Cardiac septum (tissue), 1 donor: ENCODE measurements around the gene C1D. TPM values are rescaled to one million over a fixed set of nuclear protein-coding genes. Genes with fewer than 3 reads are reported as not detected.
"Not testable (repeated sequence)": the region's sequence is repeated elsewhere in the genome, so short reads cannot be mapped to it uniquely, and the experiment has no call there.

Source experiments
- DNase-seq: peaks from one replicate; pipeline ENCODE4 v3.0.0-alpha.2; 2020; ENCODE audit warnings: low spot score
- intact Hi-C: fragments of 100-400 bp; cut with DNase I; formaldehyde crosslinking; loops from one replicate; pipeline ENCODE4 v1.14.0; 2022
- total RNA-seq: library from RNA; stranded (reverse); fragmentation: NEBNext Ultra II Directional; extraction: Animal tissue kit (Norgen Biotek cat#: 25700); gene quantifications from one replicate; pipeline ENCODE4 v1.2.1, GENCODE V29; 2021
- donor health status: DM: no; HTN: no; CAD: no.

C1D gene
- total RNA-seq, 1 donor from 2014 or later, result 17.9 TPM

DNA sequence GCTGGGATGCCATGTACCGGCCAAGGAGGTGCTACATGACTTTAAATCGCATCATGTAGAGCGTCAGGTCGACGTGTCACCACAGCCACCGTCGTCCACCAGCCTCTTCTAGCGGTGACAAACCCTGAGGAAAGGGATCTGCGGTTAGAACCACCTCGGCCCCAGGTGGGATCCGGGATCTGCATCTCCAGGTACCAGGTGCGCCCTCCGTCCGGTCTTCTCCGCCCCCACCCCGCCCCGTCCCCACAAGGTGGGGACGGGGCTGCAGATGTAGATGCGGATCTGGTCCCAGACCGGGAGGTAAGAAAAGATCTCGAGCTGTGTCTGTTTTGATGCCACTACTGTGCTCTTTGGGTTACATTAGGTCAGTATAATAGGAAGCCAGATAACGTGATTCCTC is 38.4 kb downstream of the C1D start:
- intact Hi-C loops, result no loop called here

DNA sequence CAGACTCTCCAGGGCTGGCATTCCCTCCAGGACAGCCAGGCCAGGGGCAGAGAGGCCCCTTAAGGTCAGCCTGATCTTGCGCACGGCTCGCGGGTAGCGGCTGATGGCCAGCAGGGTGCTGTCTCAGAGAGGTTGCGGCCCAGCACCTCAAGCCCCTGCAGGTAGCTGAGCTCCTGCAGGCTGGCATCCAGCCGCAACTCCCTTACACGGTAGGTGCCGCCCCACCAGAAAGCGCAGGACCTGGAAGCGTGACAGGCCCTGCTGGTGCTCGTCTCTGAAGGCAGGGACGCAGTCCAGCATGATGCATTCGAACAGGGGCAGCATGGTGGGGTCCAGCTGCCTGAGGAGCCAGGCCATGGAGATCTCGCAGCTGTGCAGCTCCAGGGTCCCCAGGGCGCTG is 38.9 kb downstream of the C1D start:
- DNase-seq, result no peak
- intact Hi-C loops, result no loop called here

More for the DNA sequence above, 38.4 kb downstream of the C1D start:
- no peak for DNase-seq

DNA sequence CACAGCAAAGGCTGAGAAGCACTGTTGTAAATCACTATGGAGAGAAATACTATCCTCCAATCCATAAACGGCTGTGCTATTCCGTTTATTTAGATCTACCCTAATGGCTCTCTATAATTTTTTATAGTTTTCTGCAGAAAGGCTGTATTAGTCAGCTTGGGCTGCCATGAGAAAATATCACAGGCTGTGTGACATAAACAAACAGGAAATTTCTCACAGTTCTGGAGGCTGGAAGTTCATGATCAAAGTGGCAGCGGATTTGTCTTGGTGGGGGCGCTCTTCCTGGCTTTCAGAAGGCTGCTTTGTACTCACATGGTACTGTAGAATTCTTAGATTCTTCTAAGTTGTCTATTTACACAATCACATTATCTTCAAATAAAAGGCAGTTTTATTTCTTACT is 44.1 kb downstream of the C1D start:
- no peak for DNase-seq
- intact Hi-C loops, result no loop called here

DNA sequence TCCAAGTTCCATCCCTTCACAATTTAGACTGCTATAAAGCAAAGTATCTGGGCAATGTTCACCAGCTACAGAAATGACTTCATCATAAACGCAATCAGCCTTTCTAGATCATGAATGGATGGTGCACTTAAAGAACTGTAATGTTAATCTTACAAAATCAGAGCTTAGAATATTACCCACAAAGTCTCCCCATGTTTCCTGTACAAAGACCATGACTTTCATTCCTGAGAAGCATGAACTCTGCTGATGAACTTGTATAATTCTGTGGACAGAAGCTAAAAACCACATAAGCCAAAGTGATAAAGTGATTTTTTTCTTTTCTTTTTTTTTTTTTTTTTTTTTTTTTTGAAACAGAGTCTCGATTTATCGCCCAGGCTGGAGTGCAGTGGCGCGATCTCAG is 53.3 kb downstream of the C1D start:
- DNase-seq, result no peak
- intact Hi-C loops, result no loop called here

DNA sequence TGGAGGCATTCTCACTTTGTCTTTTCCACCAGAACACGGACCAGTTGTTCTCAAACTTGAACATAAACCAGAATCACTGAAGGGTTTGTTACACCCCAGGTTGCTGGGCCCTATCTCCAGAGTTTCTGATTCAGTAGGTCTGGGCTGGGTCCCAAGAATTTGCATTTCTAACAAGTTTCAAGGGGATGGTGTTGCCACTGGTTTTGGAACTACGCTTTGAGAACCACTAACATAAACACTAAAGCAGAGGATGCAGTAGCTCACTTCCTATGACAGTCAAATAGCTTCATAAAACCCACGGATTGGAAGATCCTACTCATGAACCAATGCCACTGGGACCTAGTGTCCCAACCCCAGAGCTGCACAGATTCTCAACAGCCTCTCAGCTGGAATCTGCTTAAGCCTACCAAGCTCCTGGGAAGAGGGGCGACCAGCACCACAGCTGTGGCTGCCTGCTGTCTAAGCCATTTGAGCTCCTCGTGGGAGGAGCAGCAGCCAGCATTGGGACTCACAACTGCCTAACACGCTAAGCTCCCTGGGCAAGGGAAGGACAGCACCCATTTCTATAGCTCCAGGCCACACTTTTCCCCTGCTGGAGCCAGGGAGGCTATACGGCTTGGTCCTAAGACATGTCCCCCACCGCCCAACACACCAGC is 62.5 kb downstream of the C1D start:
- intact Hi-C loops, result no loop called here
- DNase-seq, result no peak

DNA sequence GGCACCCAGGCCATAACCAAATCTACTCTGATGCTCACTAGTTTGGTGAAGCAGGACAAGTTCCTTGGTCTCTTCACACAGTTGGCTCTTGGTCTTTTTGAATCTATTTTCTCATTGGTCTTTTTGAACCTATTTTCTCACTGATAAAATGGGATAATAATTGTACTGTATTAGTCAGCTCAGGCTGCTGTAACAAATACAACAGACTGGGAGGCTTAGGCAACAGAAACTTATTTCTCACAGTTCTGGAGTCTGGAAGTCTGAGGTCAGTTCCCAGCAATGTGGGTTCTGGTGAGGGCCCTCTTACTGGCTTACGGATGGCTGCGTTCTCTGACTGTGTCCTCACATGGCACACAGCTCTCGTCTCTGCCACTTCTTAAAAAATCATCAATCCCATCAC is 63.5 kb downstream of the C1D start:
- intact Hi-C loops, result no loop called here
- no peak for DNase-seq

DNA sequence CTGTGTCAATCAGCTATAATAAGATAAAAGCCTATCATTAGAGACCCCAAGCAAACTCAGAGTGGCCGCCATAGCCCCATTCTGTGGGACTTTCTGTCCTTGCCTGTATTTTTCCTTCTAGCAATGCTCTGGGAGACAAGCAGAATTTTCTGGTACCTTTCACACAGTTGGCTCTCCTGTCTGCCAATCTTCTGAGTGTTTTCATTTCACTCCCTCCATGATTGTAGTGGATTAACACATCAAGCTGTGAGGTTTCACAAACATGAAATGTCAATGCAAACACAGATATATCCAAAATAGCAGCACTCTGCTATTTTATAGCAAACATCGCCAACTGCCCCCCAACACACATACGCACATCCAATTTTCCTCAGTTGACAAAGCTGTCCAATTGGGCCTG is 64.9 kb downstream of the C1D start:
- intact Hi-C loops, result no loop called here
- DNase-seq, result no peak

DNA sequence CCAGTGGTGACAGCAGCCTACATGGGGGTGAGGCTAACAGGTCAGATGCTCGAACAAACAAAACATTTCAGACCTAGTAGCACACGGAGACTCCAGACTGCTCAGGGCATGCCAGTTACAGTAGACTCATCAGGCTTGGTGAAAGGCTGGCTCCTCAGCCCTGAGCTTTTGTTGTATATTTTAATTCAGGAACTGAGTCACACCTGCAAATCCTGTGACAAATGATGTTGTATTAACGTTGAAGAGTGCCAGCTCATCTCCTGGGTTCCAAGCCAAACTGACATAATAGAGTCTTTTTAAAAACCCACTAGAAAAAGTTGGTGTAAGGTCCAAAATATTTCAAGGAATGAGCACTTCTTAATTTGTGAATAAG is 65.3 kb downstream of the C1D start:
- DNase-seq, result no peak
- intact Hi-C loops, result no loop called here

DNA sequence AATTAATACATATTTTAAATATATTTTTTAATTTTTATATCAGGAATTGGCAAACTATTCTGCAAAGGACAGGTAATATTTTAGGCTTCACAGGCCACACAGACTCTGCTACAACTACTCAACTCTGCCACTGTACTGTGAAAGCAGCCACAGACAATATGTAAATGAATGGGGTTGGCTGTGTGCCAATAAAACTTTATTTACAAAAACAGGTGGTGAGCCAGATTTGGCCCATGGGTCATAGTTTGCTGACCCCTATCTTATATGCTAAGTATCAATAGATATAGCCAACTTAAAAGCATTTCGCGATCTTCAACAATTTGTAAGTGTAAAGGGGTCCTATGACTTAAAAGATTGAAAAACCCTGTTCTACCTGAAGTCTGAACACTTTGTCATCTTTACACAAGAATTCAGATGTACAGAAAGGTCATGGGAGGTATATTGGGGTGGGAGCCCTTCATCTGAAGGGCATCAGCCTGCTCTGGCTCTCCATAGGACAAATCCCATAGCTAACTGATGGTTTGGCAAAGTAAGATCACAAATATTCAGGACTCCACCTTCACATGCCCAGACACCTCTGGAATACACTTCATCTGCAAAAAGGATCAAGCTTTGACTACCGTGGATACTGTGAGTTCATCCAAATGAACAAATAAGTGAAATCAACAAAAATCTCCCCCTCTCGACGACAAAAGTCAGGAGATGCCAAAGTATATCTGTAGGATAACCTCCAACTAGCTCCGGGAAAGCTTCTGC is 65.9 kb downstream of the C1D start:
- no peak for DNase-seq
- intact Hi-C loops, result no loop called here

DNA sequence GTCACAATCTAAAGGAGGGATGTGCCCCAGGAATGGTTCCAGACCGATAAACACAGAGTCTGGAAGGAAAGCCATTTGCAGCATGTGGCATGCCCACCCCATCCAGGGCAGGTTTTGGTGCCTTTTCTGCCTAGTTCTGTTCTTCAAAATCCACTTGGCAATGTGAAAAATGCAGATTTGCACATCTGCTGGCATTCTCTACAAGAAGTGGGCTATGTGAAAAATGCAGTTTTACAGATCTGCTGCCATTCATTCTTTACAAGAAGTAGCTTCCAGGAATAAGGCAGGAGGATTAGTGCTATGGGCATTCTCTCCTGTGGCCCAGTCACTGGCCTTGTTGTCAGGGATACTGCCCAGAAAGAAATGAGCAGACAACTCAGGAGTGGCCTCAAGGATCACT is 68.1 kb downstream of the C1D start:
- intact Hi-C loops, result no loop called here
- no peak for DNase-seq

DNA sequence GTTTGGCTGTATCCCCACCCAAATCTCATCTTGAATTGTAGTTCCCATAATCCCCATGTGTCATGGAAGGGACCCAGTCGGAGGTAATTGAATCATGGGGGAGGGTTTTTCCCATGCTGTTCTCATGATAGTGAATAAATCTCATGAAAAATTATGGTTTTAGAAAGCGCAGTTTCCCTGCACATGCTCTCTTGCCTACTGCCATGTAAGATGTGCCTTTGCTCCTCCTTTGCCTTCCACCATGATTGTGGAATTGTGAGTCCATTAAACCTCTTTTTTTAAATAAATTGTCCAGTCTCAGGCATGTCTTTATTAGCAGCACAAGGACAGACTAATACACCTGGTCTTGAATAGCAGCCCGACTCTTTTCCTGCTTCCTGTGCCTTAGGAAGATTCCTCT is 68.7 kb downstream of the C1D start:
- intact Hi-C loops, DNase-seq: not testable (repeated sequence)

DNA sequence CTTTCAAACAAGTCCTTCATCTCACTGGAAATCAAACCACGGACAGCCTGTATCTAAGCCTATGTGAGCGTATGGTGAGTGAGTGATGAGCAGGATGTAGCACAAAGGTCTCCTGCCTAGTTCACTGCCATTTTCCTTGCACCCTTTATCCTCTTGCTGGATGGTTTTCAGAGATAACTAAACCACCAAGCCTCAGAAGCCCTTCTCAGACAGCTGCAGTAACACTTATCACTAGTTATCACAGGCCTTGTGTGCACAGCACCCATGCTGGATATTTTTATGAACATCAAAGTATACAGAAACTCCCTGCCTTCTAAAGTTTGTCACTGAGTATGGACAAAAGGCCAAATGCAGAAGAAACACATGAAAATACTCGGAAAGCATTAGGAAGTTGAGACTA is 69.5 kb downstream of the C1D start:
- intact Hi-C loops, result no loop called here
- no peak for DNase-seq

DNA sequence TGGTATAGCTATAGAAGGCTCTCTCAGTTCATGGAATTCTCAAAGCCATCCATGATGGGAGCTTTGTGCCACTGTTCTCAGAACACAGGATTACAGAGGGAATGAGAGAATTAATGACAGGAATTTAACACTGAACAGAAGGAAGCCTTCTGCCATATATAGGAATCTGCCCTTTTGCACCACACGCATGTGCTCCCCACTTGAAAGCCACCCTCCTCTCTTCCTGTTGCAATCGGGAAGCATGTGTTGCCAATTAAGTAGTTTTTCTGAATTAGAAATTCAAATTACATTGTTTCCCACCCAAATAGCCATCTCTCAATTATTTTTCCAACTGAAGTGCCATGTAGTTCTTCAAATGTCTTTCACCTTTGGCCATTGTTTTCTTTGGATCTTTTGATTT is 71.3 kb downstream of the C1D start:
- no peak for DNase-seq
- intact Hi-C loops, result no loop called here

Other genes with a start within 250 kb of the C1D start
- gene PNO1, start 94.9 kb upstream of the C1D start, total RNA-seq, result 10.8 TPM
- 33.4 TPM for gene PPP3R1, start 189.5 kb upstream of the C1D start, total RNA-seq